ENCODE measurements around the gene MARCHF5.
"Not testable (repeated sequence)": the region's sequence is repeated elsewhere in the genome, so short reads cannot be mapped to it uniquely, and the experiment has no call there.

MARCHF5 gene

DNA sequence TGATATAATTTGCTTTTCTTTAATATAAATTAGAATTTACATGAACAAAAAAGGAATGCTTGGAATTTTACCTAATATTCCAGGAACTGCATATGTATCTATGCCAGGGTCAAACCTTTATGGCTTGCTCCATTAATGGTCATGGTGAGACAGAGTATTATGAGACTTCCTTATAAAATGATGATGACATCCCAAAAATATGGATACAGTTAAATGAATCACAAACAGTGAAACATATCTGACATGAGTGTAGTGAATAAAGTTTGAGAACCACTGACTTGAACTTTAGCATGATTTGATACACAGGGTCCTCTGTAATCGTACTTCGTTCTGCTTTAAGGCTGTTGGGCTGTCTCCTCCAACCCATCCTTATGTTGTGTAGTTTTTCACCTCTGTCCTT is 51.8 kb downstream of the MARCHF5 start:
- Mint-ChIP-seq H3K27ac (peak overlapping the region in 1 of 2 donors; percentile 82), H3K9me3 (no peaks in the 10 kb centered on the region), H3K4me1 (no peaks in the 10 kb centered on the region), H3K4me3 (no peak overlapping the region), H3K27me3 (no peaks in the 10 kb centered on the region)
- DNase-seq (no peak), ATAC-seq (no peak)

DNA sequence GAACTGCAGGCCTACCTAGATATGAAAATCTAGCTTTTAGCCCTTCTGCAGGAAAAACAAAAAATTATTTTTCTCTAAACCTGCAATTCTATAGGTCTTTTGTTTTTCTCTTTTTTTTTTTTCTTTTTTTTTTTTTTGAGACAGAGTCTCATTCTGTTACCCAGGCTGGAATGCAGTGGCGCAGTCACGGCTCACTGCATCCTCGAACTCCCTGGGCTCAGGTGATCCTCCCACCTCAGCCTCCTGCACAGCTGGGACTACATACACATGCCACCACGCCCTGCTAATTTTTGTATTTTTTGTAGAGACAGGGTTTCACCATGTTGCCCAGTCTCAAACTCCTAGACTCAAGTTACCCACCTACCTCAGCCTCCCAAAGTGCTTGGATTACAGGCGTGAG is 54.6 kb downstream of the MARCHF5 start:
- DNase-seq, H3K27ac Mint-ChIP-seq, H3K4me3 Mint-ChIP-seq, ATAC-seq, H3K4me1 Mint-ChIP-seq, H3K9me3 Mint-ChIP-seq, H3K27me3 Mint-ChIP-seq: not testable (repeated sequence)

DNA sequence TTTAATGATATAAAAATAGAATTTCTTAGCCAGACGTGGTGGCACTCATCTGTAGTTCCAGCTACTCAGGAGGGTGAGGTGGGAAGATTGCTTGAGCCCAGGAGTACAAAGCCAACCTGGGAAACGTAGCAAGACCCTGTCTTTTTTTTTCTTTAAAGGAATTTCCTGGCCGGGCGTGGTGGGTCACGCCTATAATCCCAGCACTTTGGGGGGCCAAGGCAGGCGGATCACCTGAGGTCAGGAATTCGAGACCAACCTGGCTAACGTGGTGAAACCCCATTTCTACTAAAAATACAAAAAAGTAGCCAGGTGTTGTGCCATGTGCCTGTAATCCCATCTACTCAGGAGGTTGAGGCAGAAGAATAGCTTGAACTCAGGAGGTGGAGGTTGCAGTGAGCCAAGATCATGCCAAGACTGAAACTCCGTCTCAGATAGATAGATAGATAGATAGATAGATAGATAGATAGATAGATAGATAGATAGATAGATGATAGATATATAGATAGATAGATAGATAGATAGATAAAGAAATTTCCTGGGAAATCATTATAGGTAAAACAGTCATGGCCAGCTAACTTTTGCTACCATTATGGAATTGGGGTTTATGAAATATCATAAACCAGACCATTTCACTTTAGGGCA is 56.2 kb downstream of the MARCHF5 start:
- DNase-seq, ATAC-seq, H3K4me3 Mint-ChIP-seq, H3K4me1 Mint-ChIP-seq, H3K27me3 Mint-ChIP-seq, H3K9me3 Mint-ChIP-seq: not testable (repeated sequence)
- H3K27ac Mint-ChIP-seq: peak overlapping the region in 1 of 2 donors; percentile 65

DNA sequence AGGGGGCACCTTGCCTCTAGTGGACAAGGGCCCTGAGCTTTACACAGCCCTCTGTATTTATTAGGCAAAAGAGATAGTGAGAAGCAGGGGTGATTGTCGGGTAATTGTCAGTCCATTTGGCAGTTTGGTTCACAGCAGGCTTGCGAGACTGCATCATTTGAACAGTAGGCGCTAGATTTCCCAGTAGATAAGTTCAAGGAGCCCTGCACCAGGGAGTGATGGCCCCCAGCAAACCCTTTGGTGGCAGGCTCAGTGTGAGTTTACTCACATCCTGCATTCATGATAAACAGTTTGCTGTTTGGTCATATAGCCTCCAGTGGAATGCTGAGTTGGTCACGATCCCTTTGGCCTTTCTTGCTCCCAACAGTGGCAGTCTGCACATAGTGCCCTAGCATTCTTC is 59.4 kb downstream of the MARCHF5 start:
- no peak for ATAC-seq
- Mint-ChIP-seq H3K27me3 (no peaks in the 10 kb centered on the region), H3K9me3 (no peaks in the 10 kb centered on the region), H3K4me3 (no peak overlapping the region), H3K27ac (no peak overlapping the region), H3K4me1 (no peaks in the 10 kb centered on the region)
- no peak for DNase-seq

- Mint-ChIP-seq H3K4me3 (no peak overlapping the region), H3K4me1 (no peaks in the 10 kb centered on the region), H3K27me3 (no peaks in the 10 kb centered on the region), H3K9me3 (no peaks in the 10 kb centered on the region), H3K27ac (no peak overlapping the region)
- no peak for DNase-seq
- no peak for ATAC-seq
Measured at GRCh38 chr10:92354587-92354986, 63.6 kb downstream of the MARCHF5 start.

GRCh38 chr10:92356041-92356440 is 65.1 kb downstream of the MARCHF5 start:
- no peaks in the 10 kb centered on the region for H3K27me3 Mint-ChIP-seq
- DNase-seq: no peak
- no peaks in the 10 kb centered on the region for H3K4me1 Mint-ChIP-seq
- H3K4me3 Mint-ChIP-seq: no peak overlapping the region
- H3K9me3 Mint-ChIP-seq: no peaks in the 10 kb centered on the region
- no peak for ATAC-seq
- H3K27ac Mint-ChIP-seq: no peak overlapping the region

DNA sequence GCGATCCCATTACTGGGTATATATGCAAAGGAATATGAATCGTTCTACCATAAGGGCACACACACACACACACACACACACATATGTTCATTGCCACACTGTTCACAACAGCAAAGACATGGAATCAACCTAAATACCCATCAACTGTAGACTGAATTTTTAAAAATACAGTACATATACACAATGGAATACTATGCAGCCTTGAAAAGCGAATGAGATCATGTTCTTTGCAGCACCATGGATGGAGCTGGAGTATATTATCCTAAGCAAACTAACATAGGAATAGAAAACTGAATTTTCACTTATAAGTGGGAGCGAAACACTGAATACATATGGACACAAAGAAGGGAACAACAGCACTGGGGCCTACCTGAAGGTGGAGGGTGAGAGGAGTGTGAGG is 72.5 kb downstream of the MARCHF5 start:
- ATAC-seq: no peak
- DNase-seq: no peak
- Mint-ChIP-seq H3K4me1 (no peaks in the 10 kb centered on the region), H3K27ac (no peak overlapping the region), H3K9me3 (peaks cover 0 to 5% of the 10 kb centered on the region in 2 donors), H3K4me3 (no peak overlapping the region), H3K27me3 (peaks cover 7% of the 10 kb centered on the region)

DNA sequence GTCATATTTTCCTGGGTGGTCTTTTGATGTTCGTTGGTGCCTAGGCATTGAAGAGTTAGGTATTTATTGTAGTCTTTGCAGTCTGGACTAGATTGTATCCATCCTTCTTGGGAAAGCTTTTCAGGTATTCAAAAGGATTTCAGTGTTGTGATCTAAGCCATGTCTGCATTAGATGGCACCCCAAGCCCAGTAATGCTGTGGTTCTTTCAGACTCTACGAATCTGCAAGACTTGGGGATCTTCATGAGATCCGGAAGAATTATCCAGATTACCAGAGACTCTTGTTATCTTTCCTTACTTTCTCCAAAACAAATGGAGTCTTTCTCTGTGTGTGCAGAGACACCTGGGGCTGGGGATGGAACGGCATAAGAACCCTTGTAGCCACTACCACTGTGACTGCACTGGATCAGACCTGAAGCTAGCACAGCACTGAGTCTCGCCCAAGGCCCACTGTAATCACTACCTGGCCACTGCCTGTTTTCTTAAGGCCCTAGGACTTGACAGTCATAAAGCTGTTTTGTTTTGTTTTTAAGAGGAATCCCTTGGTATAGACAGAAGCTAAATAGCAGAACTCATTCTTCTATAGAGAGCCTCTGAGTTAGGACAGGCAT is 75.5 kb downstream of the MARCHF5 start:
- H3K4me1 Mint-ChIP-seq: no peaks in the 10 kb centered on the region

GRCh38 chr10:92377962-92378361 is 87.0 kb downstream of the MARCHF5 start:
- no peak overlapping the region for H3K27ac Mint-ChIP-seq
- H3K9me3 Mint-ChIP-seq: no peaks in the 10 kb centered on the region
- DNase-seq (no peak), ATAC-seq (no peak)
- H3K4me1 Mint-ChIP-seq: no peaks in the 10 kb centered on the region
- H3K4me3 Mint-ChIP-seq: no peak overlapping the region
- H3K27me3 Mint-ChIP-seq: peaks cover 6% of the 10 kb centered on the region

More for the DNA sequence above, 75.5 kb downstream of the MARCHF5 start:
- Mint-ChIP-seq H3K9me3 (peaks cover 0 to 5% of the 10 kb centered on the region in 2 donors), H3K27ac (no peak overlapping the region), H3K27me3 (peaks cover 7% of the 10 kb centered on the region), H3K4me3 (no peak overlapping the region)
- ATAC-seq (no peak), DNase-seq (no peak)

GRCh38 chr10:92381543-92381954 is 90.6 kb downstream of the MARCHF5 start:
- peaks cover 13% of the 10 kb centered on the region for H3K27me3 Mint-ChIP-seq
- no peaks in the 10 kb centered on the region for H3K9me3 Mint-ChIP-seq
- H3K4me3 Mint-ChIP-seq: no peak overlapping the region
- no peak for DNase-seq
- no peak overlapping the region for H3K27ac Mint-ChIP-seq
- H3K4me1 Mint-ChIP-seq: no peaks in the 10 kb centered on the region
- no peak for ATAC-seq

DNA sequence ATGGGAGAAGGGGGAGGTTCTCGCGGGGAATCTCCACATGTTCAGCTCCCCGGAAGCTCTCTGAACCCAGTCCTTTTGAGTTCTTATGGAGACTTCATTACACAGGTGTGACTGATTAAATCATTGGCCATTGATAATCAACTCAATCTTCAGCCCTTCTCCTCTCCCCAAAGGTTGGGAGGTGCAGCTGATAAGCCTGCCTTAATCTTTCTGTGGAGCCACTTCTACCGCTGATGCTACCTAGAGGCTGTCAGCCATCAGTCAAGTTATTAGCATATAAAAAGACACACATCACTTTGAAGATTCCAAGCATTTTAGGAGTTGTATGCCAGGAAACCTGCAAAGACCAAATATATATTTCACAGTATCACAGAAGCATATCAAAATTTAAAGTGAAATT is 91.7 kb downstream of the MARCHF5 start:
- Mint-ChIP-seq H3K27ac (no peak overlapping the region), H3K4me3 (no peak overlapping the region), H3K27me3 (peaks cover 24% of the 10 kb centered on the region), H3K4me1 (no peaks in the 10 kb centered on the region), H3K9me3 (no peaks in the 10 kb centered on the region)
- DNase-seq (no peak), ATAC-seq (no peak)

- H3K27me3 Mint-ChIP-seq: peaks cover 25% of the 10 kb centered on the region
- no peaks in the 10 kb centered on the region for H3K9me3 Mint-ChIP-seq
- no peak overlapping the region for H3K27ac Mint-ChIP-seq
- DNase-seq (no peak), ATAC-seq (no peak)
- H3K4me3 Mint-ChIP-seq: no peak overlapping the region
- no peaks in the 10 kb centered on the region for H3K4me1 Mint-ChIP-seq
Measured at GRCh38 chr10:92384741-92385140, 93.8 kb downstream of the MARCHF5 start.

DNA sequence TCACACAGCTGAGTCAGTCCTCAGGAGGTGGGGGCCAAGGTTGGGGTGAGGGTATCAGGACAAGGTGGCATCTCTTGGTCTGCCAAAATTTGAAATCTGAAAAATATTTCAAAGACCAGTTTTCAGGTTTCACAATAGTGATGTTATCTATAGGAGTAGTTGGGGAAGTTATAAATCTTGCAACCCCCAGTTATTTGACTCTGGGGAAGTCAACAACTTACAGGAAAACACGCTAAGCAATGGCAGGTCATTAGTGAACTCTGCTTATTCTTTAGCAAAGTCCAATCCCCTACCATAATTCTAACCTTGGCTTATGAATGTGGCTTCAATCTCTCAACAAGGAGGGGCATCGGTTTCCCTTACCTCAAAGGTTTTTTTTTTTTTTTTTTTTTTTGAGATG is 94.9 kb downstream of the MARCHF5 start:
- ATAC-seq (no peak), DNase-seq (no peak)
- Mint-ChIP-seq H3K27me3 (peaks cover 25% of the 10 kb centered on the region), H3K9me3 (no peaks in the 10 kb centered on the region), H3K27ac (no peak overlapping the region), H3K4me1 (no peaks in the 10 kb centered on the region), H3K4me3 (no peak overlapping the region)

GRCh38 chr10:92387289-92387940 is 96.4 kb downstream of the MARCHF5 start:
- H3K27me3 Mint-ChIP-seq: peaks cover 25% of the 10 kb centered on the region
- DNase-seq (no peak), ATAC-seq (no peak)
- H3K4me1 Mint-ChIP-seq: no peaks in the 10 kb centered on the region
- no peak overlapping the region for H3K27ac Mint-ChIP-seq
- H3K4me3 Mint-ChIP-seq: no peak overlapping the region
- H3K9me3 Mint-ChIP-seq: no peaks in the 10 kb centered on the region

- not testable (repeated sequence) for ATAC-seq, H3K9me3 Mint-ChIP-seq, H3K4me3 Mint-ChIP-seq, H3K4me1 Mint-ChIP-seq, DNase-seq, H3K27ac Mint-ChIP-seq
- peaks cover 14% of the 10 kb centered on the region for H3K27me3 Mint-ChIP-seq
Measured at GRCh38 chr10:92393173-92393572, 102.2 kb downstream of the MARCHF5 start.

GRCh38 chr10:92395271-92395670 is 104.3 kb downstream of the MARCHF5 start:
- no peak for DNase-seq
- no peak overlapping the region for H3K4me3 Mint-ChIP-seq
- no peak overlapping the region for H3K27ac Mint-ChIP-seq
- peaks cover 8 to 9% of the 10 kb centered on the region in 2 donors for H3K9me3 Mint-ChIP-seq
- peaks cover 8% of the 10 kb centered on the region for H3K27me3 Mint-ChIP-seq
- H3K4me1 Mint-ChIP-seq: no peaks in the 10 kb centered on the region
- ATAC-seq: no peak
